Small intestine (tissue), 7 donors: ENCODE results near the gene EPHA7. TPM values are rescaled to one million over a fixed set of nuclear protein-coding genes. Genes with fewer than 3 reads are reported as not detected.
A peak's percentile ranks its signal among the peaks of the same experiment; 100 is the strongest.

Experiments
- DNase-seq, 2 donors: peaks; one replicate each; pipeline versions ENCODE4 v3.0.0 to v3.0.0-alpha.2; 2013
- FAIRE-seq: peaks from 2 replicates; lab custom pipeline; 2012; peaks lifted over from hg19 to GRCh38; lab: Jason Lieb, UNC
- H3K27ac ChIP-seq, 3 donors: one replicate each; pipeline ENCODE4 v1.5.1; 2013; ENCODE audit warnings: low read length in 2 of 3, mild to moderate bottlenecking in 2 of 3, control low read depth in 1 of 3, inconsistent platforms in 1 of 3, low read depth in 1 of 3, moderate library complexity in 1 of 3
- H3K27me3 ChIP-seq, 3 donors: one replicate each; pipeline ENCODE4 v1.6.1; 2013; ENCODE audit warnings: low read length in 3 of 3, inconsistent platforms in 1 of 3; ENCODE audit not compliant: control insufficient read depth in 3 of 3, insufficient read depth in 3 of 3
- H3K36me3 ChIP-seq, 3 donors: one replicate each; pipeline ENCODE4 v1.6.1; 2013; ENCODE audit warnings: low read length in 3 of 3, inconsistent platforms in 1 of 3, low read depth in 1 of 3, mild to moderate bottlenecking in 1 of 3, moderate library complexity in 1 of 3; ENCODE audit not compliant: control insufficient read depth in 3 of 3, insufficient read depth in 2 of 3
- H3K4me1 ChIP-seq, 3 donors: one replicate each; pipeline ENCODE4 v1.6.1; 2013; ENCODE audit warnings: low read length in 2 of 3, inconsistent platforms in 1 of 3, low read depth in 1 of 3, mild to moderate bottlenecking in 1 of 3, moderate library complexity in 1 of 3; ENCODE audit not compliant: control insufficient read depth in 3 of 3, insufficient read depth in 2 of 3
- H3K4me3 ChIP-seq, 3 donors: one replicate each; pipeline ENCODE4 v1.5.1; 2013; ENCODE audit warnings: low read length in 3 of 3, control low read depth in 1 of 3, inconsistent platforms in 1 of 3, low read depth in 1 of 3, mild to moderate bottlenecking in 1 of 3, moderate library complexity in 1 of 3
- H3K9me3 ChIP-seq, 2 donors: one replicate each; pipeline ENCODE4 v1.6.1; 2013; ENCODE audit warnings: low read depth in 1 of 2, low read length in 1 of 2; ENCODE audit not compliant: control insufficient read depth in 2 of 2, insufficient read depth in 1 of 2
- WGBS, 3 donors: extraction: QIAGEN DNeasy Blood & Tissue Kit; methylation state at CpG; one replicate each; pipeline ENCODE4 v1.1.7; 2013; 5-methylcytosine and 5-hydroxymethylcytosine counted together
- polyA plus RNA-seq, 4 donors: library from polyadenylated mRNA; stranded (reverse) in 3 of 4; unstranded in 1 of 4; fragments of 200-250 nt in 3 of 4; fragments of 120-200 nt in 1 of 4; gene quantifications; one replicate each; pipeline versions ENCODE4 v1.2.1 to v1.2.3, GENCODE V29; 2013
- donor health status: healthy with polysubstance abuse.
- donor health status: control.
- donor health status: control.
- donor health status: Bipolar disorder and iron deficiency.
- donor health status: healthy.

Gene EPHA7
- polyA plus RNA-seq, 4 donors: 0.27 to 3.0 (median 1.1) TPM; not detected in 1

- DNase-seq: no peak
- Histone ChIP-seq H3K9me3 (no peaks in the 10 kb centered on the region), H3K4me3 (no peak overlapping the region), H3K27me3 (no peaks in the 10 kb centered on the region), H3K36me3 (no peaks in the 10 kb centered on the region), H3K4me1 (no peaks in the 10 kb centered on the region), H3K27ac (no peak overlapping the region)
- no peak for FAIRE-seq
- 51 to 58% (median 53%) methylated on average over 1 of the region's 1 CpG for WGBS, 3 donors
Observed at GRCh38 chr6:93238632-93239031, 180.7 kb downstream of the EPHA7 start.

GRCh38 chr6:93235775-93236174 lies 183.6 kb downstream of the EPHA7 start:
- Histone ChIP-seq H3K36me3 (no peaks in the 10 kb centered on the region), H3K27ac (no peak overlapping the region), H3K9me3 (no peaks in the 10 kb centered on the region), H3K4me1 (no peaks in the 10 kb centered on the region), H3K27me3 (no peaks in the 10 kb centered on the region), H3K4me3 (no peak overlapping the region)
- FAIRE-seq (no peak), DNase-seq (no peak)
- WGBS, 3 donors: 38 to 54% (median 43%) methylated on average over 3 of the region's 3 CpGs

GRCh38 chr6:93226822-93227221 lies 192.5 kb downstream of the EPHA7 start:
- 58 to 92% (median 79%) methylated on average over 1 of the region's 1 CpG for WGBS, 3 donors
- no peak for FAIRE-seq
- Histone ChIP-seq H3K27ac (no peak overlapping the region), H3K36me3 (no peaks in the 10 kb centered on the region), H3K4me1 (no peaks in the 10 kb centered on the region), H3K27me3 (no peaks in the 10 kb centered on the region), H3K4me3 (no peak overlapping the region), H3K9me3 (no peaks in the 10 kb centered on the region)
- no peak for DNase-seq

GRCh38 chr6:93222071-93222851 lies 197.1 kb downstream of the EPHA7 start:
- no peak for FAIRE-seq
- Histone ChIP-seq H3K27me3 (no peaks in the 10 kb centered on the region), H3K4me1 (no peaks in the 10 kb centered on the region), H3K9me3 (no peaks in the 10 kb centered on the region), H3K27ac (no peak overlapping the region), H3K36me3 (no peaks in the 10 kb centered on the region), H3K4me3 (no peak overlapping the region)
- DNase-seq: peak in 1 of 2 donors; percentile 10
- WGBS, 3 donors: 66 to 71% (median 66%) methylated on average over 4 of the region's 4 CpGs

- DNase-seq: no peak
- H3K4me1 ChIP-seq: no peaks in the 10 kb centered on the region
- H3K27me3 ChIP-seq: no peaks in the 10 kb centered on the region
- FAIRE-seq: no peak
- no peaks in the 10 kb centered on the region for H3K9me3 ChIP-seq
- WGBS, 3 donors: 54 to 79% (median 67%) methylated on average over 1 of the region's 1 CpG
- H3K36me3 ChIP-seq: no peaks in the 10 kb centered on the region
- no peak overlapping the region for H3K4me3 ChIP-seq
- no peak overlapping the region for H3K27ac ChIP-seq
Observed at GRCh38 chr6:93219447-93219846, 199.9 kb downstream of the EPHA7 start.

- Histone ChIP-seq H3K4me1 (no peaks in the 10 kb centered on the region), H3K9me3 (no peaks in the 10 kb centered on the region), H3K36me3 (no peaks in the 10 kb centered on the region), H3K4me3 (no peak overlapping the region), H3K27me3 (no peaks in the 10 kb centered on the region), H3K27ac (no peak overlapping the region)
- no peak for DNase-seq
- no peak for FAIRE-seq
- WGBS, 3 donors: 34 to 41% (median 35%) methylated on average over 2 of the region's 2 CpGs
Observed at GRCh38 chr6:93218096-93218495, 201.3 kb downstream of the EPHA7 start.

- Histone ChIP-seq H3K27ac (no peak overlapping the region), H3K36me3 (no peaks in the 10 kb centered on the region), H3K9me3 (no peaks in the 10 kb centered on the region), H3K4me1 (no peaks in the 10 kb centered on the region), H3K4me3 (no peak overlapping the region), H3K27me3 (no peaks in the 10 kb centered on the region)
- DNase-seq: no peak
- no peak for FAIRE-seq
- 58 to 69% (median 66%) methylated on average over 2 of the region's 2 CpGs for WGBS, 3 donors
Observed at GRCh38 chr6:93213028-93213427, 206.3 kb downstream of the EPHA7 start.

- Histone ChIP-seq H3K27ac (no peak overlapping the region), H3K36me3 (no peaks in the 10 kb centered on the region), H3K9me3 (no peaks in the 10 kb centered on the region), H3K4me3 (no peak overlapping the region), H3K27me3 (no peaks in the 10 kb centered on the region), H3K4me1 (no peaks in the 10 kb centered on the region)
- no peak for DNase-seq
- no peak for FAIRE-seq
Observed at GRCh38 chr6:93210908-93211307, 208.5 kb downstream of the EPHA7 start.

- no peaks in the 10 kb centered on the region for H3K36me3 ChIP-seq
- no peak overlapping the region for H3K4me3 ChIP-seq
- H3K27ac ChIP-seq: no peak overlapping the region
- no peaks in the 10 kb centered on the region for H3K27me3 ChIP-seq
- H3K4me1 ChIP-seq: no peaks in the 10 kb centered on the region
- H3K9me3 ChIP-seq: no peaks in the 10 kb centered on the region
- DNase-seq (no peak), FAIRE-seq (no peak)
- 69 to 76% (median 73%) methylated on average over 4 of the region's 4 CpGs for WGBS, 3 donors
Observed at GRCh38 chr6:93209358-93209757, 210.0 kb downstream of the EPHA7 start.
